Subcutaneous adipose tissue (tissue), 4 donors: ENCODE results near the gene UNC13B. TPM values are rescaled to one million over a fixed set of nuclear protein-coding genes. Genes with fewer than 3 reads are reported as not detected.

ENCODE experiments used
- CTCF ChIP-seq: fragments of 450-650 bp; IDR thresholded peaks from one replicate; pipeline ENCODE4 v1.5.1; 2016; ENCODE audit warnings: low read depth, mild to moderate bottlenecking, control low read depth, antibody characterized with exemption, moderate library complexity
- total RNA-seq, 4 donors: library from RNA; depleted of rRNA; stranded (reverse); fragments of >200 nt; gene quantifications; one replicate each; pipeline ENCODE4 v1.1.0, GENCODE V29; 2016

UNC13B gene
- total RNA-seq, 4 donors from 2014 or later: 17.5 to 31.6 (median 28.9) TPM

- TF ChIP-seq CTCF: no peak
Observed at GRCh38 chr9:35416098-35416427, 254.3 kb downstream of the UNC13B start.

- no peak for TF ChIP-seq CTCF
Observed at GRCh38 chr9:35422346-35422745, 260.5 kb downstream of the UNC13B start.

GRCh38 chr9:35422753-35423152, 260.9 kb downstream of the UNC13B start:
- no peak for TF ChIP-seq CTCF

- no peak for TF ChIP-seq CTCF
Observed at GRCh38 chr9:35423499-35423898, 261.7 kb downstream of the UNC13B start.

- TF ChIP-seq CTCF: no peak
Observed at GRCh38 chr9:35424356-35425352, 262.8 kb downstream of the UNC13B start.

GRCh38 chr9:35426627-35427026, 264.8 kb downstream of the UNC13B start:
- TF ChIP-seq CTCF: no peak

GRCh38 chr9:35431467-35431866, 269.7 kb downstream of the UNC13B start:
- no peak for TF ChIP-seq CTCF
